Stimulated activated CD4-positive, alpha-beta T cell treated with anti-CD3 and anti-CD28 coated beads, TNF-alpha, amount 100 ng/mL, for 24 hours (primary cell): ENCODE results near the gene SLITRK1.

Experiments
- DNase-seq, 3 experiments: peaks; one replicate each; pipeline ENCODE4 v3.0.0-alpha.2; 2020; ENCODE audit warnings: low read depth in 3 of 3

The SLITRK1 gene

DNA sequence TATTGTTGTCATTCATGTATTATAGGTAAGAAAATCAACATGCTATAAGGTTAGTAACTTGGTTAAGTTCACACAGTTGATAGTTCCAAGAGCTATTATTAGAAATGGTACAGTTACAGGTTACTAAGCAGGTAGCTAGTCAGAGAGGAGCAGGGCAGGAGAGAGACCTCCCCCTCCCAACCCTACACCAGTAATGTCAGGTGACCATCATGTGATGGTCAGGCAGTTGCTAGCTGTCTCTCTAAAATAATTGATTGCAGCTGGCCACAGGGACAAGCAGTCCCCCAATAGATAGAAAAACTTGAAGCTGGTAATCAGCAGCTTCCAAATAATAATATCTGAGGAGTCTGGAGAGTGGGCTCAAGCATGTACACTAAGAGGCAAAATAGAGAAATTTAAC lies 14.6 kb downstream of the SLITRK1 start:
- no peak for DNase-seq

DNA sequence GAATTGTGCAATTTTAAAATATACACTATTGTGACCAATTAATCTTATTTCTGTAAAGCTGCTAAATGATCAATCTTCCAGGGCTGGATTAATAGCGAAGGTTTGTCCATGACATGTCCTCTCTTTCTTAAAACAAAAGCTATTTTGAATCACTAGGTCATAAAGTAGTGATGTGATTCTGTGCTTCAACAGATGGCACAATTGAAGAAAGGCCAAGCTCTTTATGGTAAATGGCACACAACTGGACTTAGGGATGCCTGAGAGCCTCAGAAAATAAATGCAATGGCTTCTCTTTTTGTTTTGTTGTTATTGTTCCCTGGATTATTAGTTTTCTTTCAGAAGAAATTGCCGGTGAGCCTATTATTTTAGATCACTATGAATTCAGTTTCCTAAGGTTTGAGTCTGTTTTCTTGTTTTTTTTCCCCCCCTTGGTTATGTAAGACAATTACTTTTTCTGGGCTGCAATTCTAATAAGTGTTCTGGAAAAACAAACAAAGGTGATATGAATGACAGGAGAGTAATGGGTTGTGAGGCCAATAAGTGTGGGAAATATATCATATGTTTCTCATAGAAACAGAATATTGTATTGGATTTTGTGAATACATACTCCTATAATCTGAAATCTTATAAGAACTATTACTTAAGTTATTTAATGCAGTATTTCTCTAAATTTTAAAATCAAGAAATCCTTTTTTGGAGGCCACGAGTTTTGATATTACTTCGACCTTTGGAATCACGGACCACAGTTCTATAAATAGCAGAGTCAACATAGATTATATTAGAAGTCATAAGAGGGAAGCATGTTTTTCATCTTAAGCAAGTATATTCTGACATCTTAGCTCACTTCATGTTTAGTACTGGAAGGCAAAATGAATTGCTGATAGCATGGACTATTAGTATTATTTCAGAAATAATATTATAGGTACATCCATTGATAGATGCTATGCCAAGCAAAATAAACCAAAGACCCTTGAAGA lies 16.8 kb downstream of the SLITRK1 start:
- DNase-seq = no peak

DNA sequence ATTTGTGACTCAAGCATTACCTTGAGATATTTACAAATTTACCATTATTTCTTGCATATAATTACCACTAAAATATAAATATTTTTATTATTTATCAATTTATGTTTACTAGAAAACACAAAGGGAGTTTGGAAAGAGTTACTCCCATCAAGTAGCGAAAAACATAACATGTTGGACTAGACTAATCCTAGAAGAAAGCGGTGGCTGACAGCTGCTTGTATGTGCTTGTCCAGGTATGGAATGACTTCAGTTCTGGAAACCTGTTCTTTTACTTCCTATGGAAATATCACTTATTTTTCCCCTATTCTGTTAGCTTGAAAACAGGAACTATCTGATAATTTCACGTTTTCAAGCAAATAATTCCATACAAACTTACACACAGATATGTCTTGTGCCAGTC lies 28.5 kb downstream of the SLITRK1 start:
- DNase-seq = no peak

GRCh38 chr13:83845106-83845505 lies 37.2 kb downstream of the SLITRK1 start:
- DNase-seq = no peak

- no peak for DNase-seq
Measured at GRCh38 chr13:83839146-83839545, 43.1 kb downstream of the SLITRK1 start.

DNA sequence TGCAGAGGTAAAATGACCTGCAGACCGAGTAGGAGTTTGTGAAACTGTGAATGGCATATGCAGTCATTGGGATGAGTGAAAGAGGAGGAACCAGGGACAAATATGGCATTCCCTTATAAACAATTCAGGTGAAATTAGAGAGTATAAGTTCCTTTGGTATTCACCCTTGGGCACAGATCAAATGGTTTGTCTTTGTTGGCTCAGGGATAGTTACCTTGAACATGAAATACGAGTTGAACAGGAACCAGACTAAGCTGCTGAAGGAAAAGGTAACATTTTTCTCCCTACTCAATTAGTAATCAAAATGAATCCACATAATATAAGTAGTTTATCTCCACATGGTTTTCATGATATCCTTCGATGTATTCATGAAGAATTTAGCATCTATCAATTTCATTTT lies 50.5 kb downstream of the SLITRK1 start:
- no peak for DNase-seq

DNA sequence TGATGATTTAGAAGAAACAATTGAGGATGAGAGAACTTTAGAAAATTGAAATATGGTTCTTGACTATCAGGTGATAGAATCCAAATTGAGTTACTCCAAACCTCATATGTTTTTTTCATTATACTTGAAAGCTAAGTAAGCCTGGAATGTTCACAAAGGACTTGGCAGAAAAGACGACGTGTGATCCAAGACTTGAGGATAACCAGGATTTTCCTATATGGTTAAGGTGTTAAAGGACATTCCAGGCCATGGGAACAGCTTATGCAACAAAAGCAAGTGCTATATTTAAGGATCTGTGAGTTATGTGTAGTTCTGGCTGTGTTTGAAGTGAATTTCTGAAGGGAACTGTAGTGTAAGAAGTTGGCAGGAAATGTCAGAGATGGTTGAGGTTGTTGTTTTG lies 52.5 kb downstream of the SLITRK1 start:
- no peak for DNase-seq

GRCh38 chr13:83827338-83827737 lies 54.9 kb downstream of the SLITRK1 start:
- DNase-seq = no peak
